Esophagus mucosa (tissue), 1 donor: ENCODE measurements around the gene PDCD6IP. TPM values are rescaled to one million over a fixed set of nuclear protein-coding genes. Genes with fewer than 3 reads are reported as not detected.

Experiments used
- ATAC-seq: fragments of 200-7000 bp; cut with Tn5 transposase; one replicate; pipeline ENCODE4 v1.9.1; 2020
- total RNA-seq: library from RNA; stranded (reverse); gene quantifications from one replicate; pipeline ENCODE4 v1.2.4, GENCODE V29; 2023
- donor health status: DM: yes; HTN: yes; CAD: no.

Gene PDCD6IP
- total RNA-seq, 1 donor from 2014 or later: 251 TPM

DNA sequence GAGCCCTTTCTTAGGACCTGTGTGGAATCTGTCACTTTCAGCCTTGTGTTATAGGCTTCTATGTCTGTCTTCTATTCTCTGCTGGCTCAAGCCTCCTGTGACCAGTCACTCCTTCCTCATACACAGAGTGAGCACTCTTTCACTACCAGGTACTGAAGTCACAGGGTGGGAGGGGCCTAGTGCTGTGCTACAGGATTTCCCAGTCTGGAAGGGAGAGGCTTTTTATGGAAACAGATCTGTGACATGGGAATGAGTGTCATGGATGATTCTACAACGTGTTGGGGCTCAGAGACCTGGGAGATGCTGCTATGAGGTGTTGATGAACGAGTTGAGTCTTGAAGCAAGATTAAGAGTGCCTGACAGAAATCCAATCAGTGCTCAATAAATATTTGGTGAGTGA lies 100.5 kb downstream of the PDCD6IP start:
- peak; percentile 93 for ATAC-seq

DNA sequence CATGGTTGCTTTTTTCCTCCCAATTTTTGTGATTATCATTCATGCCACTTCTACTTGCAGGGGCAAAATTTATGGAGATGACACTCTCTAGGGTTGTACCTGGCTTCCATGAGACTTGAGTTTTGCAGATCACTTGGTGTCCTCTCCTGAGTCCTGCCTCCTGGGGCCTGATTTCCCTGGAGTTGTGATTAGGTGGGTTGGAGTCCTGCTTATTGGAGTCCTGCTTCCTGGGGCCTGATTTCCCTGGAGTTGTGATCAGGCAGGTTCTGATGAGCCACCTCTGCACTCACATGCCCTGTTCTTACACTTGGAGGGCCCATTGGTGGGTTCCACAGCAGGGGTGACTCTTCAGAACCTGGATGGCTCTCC lies 102.0 kb downstream of the PDCD6IP start:
- ATAC-seq: no peak

DNA sequence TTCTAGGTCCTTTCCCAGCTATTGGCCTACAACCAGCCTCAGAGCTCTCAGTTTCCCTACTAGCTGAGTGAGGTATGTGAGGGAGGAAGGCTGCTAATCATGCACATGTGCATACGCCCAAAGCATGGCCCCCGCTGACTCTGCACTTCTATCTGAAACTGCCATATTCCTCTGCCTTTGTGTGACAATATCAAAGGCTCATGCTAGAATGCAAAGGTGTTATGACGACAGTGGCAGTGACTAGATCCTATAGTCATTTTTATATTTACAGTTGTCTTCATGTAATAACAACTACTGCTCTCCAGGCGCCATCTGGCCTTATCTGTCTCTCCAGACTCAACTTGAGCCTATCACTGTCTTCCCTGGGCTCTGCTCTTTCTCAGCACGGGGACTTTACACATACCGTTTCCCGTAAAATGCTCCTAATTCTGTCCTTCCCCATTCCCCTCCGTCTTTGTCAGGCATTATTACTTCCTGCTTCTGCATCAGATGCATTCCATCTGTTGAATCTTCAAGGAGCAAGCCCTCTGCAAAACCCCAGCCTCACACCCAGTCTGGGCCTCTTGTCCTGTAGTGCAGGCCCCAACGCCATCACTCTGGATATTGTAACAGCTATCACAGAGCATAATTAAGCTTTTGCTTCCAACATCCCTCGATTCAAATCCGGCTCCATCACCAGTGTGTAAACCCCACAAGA lies 102.5 kb downstream of the PDCD6IP start:
- ATAC-seq: no peak

DNA sequence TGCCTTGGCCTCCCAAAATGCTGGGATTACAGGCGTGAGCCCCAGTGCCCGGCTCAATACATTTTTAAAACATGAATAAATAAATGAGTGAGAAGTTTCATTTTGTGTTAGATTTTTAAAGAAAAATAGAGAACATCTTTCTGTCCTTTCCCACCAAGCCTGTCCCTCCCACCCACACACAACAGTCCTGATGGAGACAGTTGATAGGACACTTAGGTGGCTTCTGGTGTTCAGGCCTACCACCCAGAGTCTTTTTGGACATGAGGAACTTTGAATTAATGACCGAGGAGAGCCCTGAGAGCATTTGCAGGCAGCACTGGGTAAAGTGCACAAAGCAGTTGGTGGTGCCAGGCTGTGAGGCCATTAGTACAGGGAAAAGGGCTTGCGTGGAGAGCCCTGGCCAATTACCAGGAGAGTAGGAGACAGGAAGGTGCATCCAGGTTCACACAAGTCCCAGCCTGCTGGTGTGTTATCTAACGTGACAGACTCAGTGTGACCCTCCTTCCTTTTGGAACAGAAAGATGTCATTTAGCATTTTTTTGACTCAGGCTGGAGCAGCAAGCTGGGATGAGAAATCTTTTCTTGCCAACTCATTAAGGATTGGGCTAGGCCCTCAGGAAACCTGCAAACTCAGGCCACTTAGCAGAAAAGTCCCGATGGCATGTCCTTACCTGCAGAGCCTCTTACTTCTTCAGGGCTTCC lies 103.6 kb downstream of the PDCD6IP start:
- ATAC-seq: peak; percentile 63

DNA sequence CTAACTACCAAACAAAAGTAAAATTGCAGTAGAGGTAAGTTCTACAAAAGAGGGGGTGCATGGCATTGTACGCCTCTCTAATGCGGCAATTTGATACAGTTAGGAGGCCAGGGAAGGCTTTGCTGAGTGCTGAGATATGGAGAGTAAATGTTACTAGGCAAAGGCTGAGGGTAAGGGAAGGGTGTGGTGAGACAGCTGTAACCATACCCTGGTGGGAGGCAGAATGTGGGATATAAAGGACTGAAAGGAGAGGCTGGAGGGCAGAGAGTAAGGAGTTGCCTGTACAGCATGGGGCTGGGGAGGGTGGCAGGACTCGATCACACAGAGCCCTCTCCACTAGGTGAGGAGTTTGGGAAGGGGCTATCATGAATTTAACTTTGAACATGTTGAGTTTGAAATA lies 106.3 kb downstream of the PDCD6IP start:
- no peak for ATAC-seq

DNA sequence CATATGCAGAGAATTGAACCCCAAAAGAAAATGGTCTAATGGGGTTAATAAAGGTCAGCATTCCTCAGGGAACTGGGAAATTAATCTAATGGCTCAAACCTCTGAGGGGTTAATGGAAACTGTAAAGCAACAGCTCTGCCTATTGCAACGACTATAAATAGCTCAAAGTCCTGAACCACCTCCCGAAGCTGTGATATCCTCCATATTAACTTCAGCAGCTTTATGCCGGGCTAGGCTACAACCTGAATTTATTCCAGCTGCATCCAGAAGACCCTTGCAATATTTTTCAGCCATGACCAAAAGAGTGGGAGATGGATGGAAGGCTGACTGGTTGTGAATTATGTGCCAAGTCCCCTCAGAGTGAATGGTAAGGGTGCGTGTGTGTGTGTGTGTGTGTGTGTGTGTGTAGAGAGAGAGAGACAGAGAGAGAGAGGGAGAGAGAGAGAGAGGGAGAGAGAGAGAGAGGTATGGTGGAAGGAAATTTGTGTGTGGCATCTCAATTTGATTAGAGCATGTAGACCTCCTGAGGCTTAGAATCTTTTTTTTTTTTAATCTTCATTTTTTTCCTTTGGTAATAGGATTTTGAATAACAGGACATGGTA lies 109.9 kb downstream of the PDCD6IP start:
- no peak for ATAC-seq

DNA sequence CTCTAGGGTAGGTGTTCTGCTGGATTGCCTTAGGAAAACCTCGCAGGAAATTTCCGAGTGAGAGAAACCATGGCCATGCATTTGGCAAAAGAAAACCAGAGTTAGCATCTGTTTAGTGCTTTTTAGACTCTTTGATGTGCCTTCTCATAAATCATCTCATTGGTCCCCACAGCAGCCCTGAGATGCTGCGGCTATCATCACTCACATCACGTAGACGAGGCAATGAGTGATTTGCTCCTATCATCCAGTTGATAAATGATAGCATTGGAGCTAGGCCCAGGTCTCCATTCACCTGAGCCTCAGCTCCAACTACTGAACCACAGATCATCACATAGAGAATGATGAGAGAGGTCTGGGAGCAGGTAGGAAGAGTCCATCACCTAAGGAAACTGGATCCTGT lies 111.1 kb downstream of the PDCD6IP start:
- no peak for ATAC-seq

DNA sequence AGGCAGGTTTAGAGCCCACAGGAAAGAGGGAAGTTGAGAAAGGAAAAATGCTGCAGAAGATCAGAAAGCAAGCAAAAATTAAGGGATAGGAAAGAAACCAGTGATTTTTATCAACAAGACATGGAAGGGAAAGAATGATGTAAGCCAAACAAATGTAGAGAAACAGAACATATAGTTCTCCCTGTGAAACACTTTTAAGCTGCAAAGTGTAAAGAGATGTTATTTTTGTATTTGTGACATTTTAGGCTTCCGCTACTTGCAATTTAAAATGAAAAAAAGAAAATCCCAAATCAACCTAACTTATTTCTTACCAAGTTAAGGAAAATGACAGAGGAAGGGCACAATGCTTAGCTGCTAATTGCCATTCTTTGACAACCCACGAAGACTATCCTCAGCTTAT lies 111.6 kb downstream of the PDCD6IP start:
- no peak for ATAC-seq

DNA sequence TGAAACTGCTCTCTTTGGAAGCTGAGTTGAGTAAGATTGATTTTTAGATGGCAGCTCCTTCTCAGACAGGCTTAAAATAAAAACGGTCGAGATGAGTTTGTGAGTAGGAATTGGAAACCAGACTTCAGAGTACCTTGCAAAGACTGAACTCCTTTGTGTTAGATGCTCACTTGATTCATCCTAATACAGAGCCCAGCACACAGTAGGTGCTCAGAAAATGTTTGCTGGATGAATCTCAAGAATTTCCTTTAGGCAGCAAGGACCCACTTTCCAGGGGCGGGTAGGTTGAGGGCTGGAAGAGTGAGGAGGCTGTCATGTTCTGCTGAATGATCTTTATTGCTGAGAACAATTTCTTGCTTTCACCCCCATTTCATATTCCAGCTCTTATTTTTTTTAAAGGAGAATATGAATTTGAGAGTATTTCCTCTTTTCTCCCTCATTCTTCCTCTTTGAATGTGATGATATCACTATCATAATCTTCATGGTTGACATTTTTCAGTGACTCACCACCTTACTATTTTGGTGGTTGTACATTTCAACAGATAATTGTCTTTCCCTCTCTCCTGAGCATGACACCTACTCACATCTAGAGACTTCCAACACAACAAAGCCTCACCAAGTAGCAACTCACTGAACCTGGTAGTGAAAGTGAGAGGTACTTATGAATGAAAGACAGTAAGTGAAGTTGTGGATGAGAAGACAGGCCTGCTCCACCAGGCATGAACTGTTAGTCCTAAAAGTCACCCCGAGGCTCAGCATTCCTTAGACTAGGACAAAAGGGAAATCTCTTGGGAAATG lies 113.3 kb downstream of the PDCD6IP start:
- ATAC-seq: no peak

DNA sequence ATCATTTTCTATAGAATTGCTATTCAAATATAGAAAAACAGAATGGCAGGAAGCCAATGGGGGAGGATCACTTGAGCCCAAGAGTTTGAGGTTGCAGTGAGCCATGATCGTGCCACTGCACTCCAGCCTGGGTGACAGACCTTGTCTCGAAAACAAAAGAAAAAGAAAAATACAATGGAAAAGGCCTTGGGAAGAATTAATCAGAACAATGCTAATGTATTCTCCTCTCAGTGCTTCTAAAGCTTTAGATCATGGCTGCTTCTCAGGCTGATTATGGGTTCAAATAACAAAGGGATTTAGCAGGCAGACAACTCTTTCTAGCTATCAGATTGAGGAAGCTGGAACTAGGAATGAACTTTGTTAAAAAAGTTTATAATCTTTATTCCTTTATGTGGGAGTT lies 115.8 kb downstream of the PDCD6IP start:
- no peak for ATAC-seq

DNA sequence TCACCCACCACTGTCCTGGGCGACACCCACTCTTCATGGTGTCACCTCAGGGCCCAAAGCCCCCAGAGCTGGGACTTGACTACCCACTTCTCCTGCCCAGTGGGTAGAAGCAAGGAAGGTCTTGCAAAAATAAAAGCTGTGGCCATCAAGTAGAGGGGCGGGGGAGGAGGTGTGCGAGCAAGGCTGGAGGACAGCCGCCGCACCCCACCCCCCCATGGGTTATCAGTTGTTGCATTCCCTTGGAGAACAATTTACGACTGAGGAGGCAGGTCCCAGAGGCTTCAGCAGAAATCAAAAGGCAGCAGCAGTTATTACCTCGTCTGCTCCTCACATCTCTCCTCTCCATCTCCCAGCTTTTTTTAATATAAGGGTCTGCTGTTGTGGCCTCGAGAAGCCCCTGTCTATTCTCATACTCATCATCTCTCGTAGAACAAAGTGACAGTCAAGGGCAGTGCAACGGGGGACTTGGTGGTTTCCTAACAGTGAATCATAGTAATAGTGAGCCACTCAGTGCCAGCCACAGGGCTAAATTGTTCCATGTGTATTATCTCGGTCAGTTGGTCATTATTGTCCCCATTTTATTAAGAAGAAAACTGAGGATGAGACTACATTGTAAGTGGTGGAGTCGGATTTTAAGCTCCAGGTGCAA lies 116.4 kb downstream of the PDCD6IP start:
- no peak for ATAC-seq

DNA sequence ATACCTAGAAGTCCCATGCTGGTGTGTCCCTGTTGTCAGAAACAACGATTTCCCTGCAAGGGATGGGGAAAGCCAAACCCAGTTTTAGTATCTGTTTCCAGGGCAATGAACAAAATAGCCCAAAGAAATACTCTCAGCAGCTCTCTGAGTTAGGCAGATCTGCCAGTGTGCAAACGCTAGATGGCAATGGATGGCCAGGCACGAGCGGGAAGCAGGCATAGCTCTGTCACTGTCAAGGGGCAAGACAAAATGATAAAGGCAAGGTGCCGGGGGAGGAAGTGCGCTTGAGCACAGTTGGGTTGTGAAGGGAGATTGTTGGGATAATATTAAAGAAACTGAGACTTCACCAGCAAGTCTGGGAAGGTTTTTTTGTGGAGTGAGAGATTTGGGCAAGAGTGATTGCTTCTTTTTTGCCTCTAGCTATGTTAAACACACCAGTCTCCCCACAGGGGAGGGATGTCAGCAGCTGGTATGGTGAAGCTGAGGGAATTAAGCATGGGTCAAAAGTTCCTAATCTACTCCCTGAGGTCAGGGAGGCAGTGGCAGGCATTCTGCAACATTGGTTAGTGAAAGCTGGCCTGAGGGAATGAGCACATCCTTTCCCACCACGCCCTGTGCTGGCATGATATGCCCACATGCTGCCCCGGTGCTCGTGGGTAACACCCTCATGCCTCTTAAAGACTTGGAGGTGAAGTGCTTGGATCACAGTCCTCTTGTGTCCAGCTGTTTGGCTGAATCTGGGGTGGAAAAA lies 117.5 kb downstream of the PDCD6IP start:
- ATAC-seq: peak; percentile 42

DNA sequence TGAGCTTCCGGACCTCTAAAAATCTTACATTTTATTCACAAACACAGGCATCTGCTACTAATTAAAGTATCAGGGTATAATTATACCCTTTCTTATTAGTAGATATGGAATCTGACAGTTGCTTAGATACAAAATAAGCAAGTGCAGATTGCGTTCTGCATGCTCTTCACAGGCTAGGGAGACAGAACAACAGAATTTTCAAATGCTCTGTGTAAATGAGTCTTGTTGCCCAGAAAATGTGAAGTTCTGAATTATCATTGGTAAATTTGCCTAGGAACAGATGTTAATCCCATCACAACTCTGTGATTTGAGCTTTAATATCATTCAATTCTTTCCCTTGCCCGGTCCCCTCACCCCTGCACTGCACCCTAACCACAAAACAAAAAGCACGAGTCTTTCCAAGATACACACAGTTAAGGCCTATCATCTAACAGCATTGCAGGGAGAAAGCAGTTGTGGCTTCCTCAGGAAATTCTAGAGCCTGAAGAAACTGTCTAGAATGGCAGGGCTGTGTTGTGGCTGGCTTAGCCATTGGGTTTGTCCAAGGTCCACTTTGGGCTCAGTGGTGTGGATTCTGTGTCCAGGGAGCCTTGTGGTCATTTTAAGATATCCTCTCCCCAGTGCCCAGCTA lies 119.8 kb downstream of the PDCD6IP start:
- no peak for ATAC-seq

Other genes starting within 250 kb of the PDCD6IP start
- 30.2 TPM for gene CLASP2, start 80.4 kb upstream of the PDCD6IP start, total RNA-seq